ENCODE results near the gene TMEM95. TPM values are rescaled to one million over a fixed set of nuclear protein-coding genes. Genes with fewer than 3 reads are reported as not detected.

Gene TMEM95
- total RNA-seq, 1 donor from 2014 or later, result not detected

DNA sequence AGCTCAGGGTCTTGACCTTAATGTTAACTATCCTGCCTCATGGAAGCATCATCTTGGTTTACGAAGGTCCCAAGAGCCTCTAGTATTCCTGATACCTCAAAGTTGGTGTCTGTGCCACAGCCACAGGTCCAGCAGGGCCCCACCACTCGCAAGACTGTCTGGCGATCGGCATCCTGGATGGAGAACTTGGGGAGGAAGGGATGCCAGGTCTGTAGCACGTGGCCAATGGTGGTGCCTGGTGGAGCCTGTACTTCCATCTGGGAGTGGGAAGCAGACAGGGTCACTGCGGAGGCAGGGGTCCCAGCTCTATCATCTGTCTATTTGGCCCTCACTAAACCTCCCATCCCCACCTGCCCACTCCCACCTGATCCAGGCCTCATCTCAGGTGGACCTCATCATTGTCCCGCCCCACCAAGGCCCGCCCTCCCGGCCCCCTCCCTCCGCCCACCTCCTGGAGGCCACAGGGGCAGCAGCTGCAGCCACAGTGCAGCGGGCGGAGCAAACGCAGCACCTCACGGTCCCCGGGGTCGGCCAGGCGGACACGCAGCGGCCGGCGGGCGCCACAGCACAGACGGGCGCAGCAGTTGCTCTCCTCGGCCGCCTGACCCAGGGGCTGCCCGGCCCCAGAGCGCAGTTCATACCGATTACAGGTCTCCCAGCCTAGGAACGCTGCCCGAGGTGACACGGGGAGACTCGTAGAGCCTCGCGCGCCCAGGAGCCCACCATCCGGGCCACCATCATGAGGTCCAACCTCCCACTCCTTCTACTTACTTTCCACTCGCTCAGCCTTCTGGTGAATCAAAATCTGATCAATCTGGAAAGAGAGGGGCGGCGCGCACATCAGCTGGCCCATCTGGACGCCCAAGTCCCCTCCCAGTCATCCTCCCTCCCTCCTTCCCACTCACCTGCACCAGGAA, 38.0 kb downstream of the TMEM95 start:
- TF ChIP-seq, protein P1, sequence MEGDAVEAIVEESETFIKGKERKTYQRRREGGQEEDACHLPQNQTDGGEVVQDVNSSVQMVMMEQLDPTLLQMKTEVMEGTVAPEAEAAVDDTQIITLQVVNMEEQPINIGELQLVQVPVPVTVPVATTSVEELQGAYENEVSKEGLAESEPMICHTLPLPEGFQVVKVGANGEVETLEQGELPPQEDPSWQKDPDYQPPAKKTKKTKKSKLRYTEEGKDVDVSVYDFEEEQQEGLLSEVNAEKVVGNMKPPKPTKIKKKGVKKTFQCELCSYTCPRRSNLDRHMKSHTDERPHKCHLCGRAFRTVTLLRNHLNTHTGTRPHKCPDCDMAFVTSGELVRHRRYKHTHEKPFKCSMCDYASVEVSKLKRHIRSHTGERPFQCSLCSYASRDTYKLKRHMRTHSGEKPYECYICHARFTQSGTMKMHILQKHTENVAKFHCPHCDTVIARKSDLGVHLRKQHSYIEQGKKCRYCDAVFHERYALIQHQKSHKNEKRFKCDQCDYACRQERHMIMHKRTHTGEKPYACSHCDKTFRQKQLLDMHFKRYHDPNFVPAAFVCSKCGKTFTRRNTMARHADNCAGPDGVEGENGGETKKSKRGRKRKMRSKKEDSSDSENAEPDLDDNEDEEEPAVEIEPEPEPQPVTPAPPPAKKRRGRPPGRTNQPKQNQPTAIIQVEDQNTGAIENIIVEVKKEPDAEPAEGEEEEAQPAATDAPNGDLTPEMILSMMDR (IDR thresholded peaks at IDR 0.05; ENCODE audit: insufficient read depth, low read length, poor library complexity, severe bottlenecking), result no peak

DNA sequence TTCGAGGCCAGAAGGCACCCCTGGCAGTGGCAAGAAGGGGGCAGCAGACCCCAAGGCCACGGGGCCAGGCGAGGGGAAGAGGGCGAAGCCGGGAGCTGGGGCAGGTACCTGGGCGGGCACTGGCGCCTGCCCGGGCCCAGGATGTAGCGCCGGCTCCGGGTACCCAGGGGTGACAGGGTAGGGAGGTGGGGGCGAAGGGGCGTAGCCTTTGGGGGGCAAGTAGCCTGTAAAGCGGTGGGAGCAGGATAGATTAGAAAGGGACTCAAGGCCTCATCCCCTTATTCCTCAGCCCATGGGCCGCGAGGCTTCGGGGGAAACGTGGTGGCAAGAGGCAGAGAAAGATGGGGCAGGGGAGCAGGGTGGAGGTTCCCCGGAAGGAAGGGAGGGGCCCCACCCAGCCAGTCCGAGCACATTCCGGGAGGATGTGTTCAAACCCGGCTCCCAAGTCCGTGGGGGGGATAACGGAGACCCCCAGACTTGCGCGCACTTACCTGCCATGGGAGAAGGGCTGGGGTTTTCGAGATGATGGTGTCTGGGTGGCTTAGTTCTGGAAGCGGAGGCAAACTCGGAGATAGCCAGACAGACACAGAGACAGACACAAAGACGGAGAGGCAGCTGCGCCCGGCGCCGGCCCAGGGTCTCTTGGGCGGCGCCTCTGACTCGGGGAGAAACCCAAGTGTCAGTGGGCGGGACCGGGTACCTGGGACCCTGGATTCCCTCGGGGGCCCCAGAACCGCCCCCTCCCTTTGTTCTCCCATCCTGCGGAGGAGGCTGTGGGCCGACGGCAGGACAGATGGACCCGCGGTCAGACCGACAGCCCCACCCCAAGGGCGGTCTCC, 38.9 kb downstream of the TMEM95 start:
- Histone ChIP-seq H3K4me3 (ENCODE audit: low read depth, low read length) (peak overlapping the region; percentile 57), H3K27me3 (ENCODE audit: control insufficient read depth, insufficient read depth, low read length) (no peaks in the 10 kb centered on the region), H3K36me3 (ENCODE audit: control insufficient read depth, insufficient read depth, low read length) (peaks cover 1% of the 10 kb centered on the region)
- no peak for DNase-seq (ENCODE audit: low read depth)
- TF ChIP-seq, protein P1 (IDR thresholded peaks at IDR 0.05; ENCODE audit: insufficient read depth, low read length, poor library complexity, severe bottlenecking), result peak; percentile 36

More for the DNA sequence above, 38.0 kb downstream of the TMEM95 start:
- DNase-seq (ENCODE audit: low read depth), result no peak
- Histone ChIP-seq H3K36me3 (ENCODE audit: control insufficient read depth, insufficient read depth, low read length) (peaks cover 1% of the 10 kb centered on the region), H3K4me3 (ENCODE audit: low read depth, low read length) (peak overlapping the region; percentile 57), H3K27me3 (ENCODE audit: control insufficient read depth, insufficient read depth, low read length) (no peaks in the 10 kb centered on the region)

DNA sequence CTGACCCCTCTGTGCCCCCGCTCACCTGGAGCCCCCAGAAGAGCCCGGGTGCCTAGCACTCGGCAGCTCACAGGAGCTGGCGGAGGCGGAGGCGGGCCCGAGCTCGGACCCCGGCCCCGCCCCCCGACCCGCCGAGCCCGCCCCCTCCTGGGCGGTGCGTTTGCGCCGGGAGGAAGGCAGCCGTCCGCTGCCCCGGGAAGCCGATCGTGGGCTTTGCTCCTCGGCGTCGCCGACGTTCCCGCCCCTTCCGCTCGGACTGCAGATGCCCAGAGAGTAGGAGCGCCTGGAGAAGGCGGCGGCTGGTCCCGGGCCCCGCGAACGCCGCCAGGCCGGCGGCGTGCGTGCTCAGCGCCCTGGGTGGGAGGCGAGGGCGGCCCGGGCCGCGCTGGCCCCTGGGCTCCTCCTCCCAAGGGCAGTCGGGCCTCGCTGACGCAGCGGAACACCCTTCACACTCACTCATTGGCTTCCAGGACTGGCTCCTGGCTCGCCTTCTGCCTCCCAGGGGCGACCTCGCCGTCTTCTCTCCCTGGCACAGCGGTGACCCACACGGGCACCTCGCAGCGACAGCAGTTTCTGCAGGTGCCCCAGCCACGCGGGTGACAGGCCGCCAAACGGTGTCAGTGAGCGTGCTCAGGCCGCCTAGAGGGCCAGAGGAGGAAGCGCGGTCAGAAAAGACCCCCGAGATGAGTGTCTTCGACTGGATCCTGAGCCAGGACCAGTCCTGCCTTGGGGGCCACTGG, 39.7 kb downstream of the TMEM95 start, which contains the start of gene PLSCR3:
TSS of gene PLSCR3 (minus strand) at position 74 of the 740 bp plus-strand sequence. CDS start 415 bp downstream, outside the sequence.
- Histone ChIP-seq H3K27me3 (ENCODE audit: control insufficient read depth, insufficient read depth, low read length) (no peaks in the 10 kb centered on the region), H3K36me3 (ENCODE audit: control insufficient read depth, insufficient read depth, low read length) (peaks cover 1% of the 10 kb centered on the region), H3K4me3 (ENCODE audit: low read depth, low read length) (peak within 1 kb of the TSS; percentile 57)
- DNase-seq (ENCODE audit: low read depth), result peak; percentile 56
- TF ChIP-seq, protein P1 (IDR thresholded peaks at IDR 0.05; ENCODE audit: insufficient read depth, low read length, poor library complexity, severe bottlenecking), result peak; percentile 47

DNA sequence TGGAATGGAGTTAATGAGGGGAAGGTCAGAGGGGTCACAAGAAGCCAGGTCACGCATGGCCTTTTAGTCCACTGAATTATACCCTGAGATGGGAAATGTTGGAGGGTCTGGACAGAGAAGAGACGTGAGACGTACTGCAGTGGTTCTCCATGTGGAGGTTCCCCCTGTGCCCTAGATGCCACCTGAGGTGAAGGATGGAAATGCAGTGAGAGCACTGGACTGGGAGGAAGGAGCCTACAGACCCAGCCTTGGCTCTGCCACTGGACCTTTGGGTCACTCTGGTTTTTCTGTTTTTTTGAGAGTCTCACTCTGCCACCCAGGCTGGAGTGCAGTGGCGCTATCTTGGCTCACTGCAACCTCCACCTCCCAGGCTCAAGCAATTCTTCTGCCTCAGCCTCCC, 41.2 kb downstream of the TMEM95 start:
- Histone ChIP-seq H3K4me3 (ENCODE audit: low read depth, low read length) (no peak overlapping the region), H3K27me3 (ENCODE audit: control insufficient read depth, insufficient read depth, low read length) (no peaks in the 10 kb centered on the region), H3K36me3 (ENCODE audit: control insufficient read depth, insufficient read depth, low read length) (peaks cover 1% of the 10 kb centered on the region)
- no peak for DNase-seq (ENCODE audit: low read depth)
- TF ChIP-seq, protein P1 (IDR thresholded peaks at IDR 0.05; ENCODE audit: insufficient read depth, low read length, poor library complexity, severe bottlenecking), result no peak

DNA sequence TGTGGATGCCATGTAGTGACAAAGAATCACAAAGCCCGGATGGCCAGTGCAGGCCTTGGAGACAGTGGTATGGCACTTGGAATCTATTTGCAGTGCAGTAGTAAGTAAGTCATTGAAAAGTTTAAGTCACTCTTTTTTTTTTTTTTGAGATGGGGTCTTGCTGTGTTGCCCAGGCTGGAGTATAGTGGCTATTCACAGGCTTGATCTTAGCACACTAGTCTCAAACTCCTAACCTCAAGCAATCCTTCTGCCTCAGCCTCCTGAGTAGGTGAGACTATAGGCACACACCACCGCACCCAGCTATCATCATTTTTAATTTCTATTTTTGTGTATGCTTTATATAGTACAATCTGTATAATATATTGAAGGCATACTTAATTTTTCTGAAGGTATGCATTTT, 43.7 kb downstream of the TMEM95 start:
- TF ChIP-seq, protein P1 (IDR thresholded peaks at IDR 0.05; ENCODE audit: insufficient read depth, low read length, poor library complexity, severe bottlenecking), result no peak
- no peaks in the 10 kb centered on the region for H3K36me3 ChIP-seq (ENCODE audit: control insufficient read depth, insufficient read depth, low read length)
- DNase-seq (ENCODE audit: low read depth), result no peak
- no peaks in the 10 kb centered on the region for H3K27me3 ChIP-seq (ENCODE audit: control insufficient read depth, insufficient read depth, low read length)
- no peak overlapping the region for H3K4me3 ChIP-seq (ENCODE audit: low read depth, low read length)

Measured in kidney epithelial cell (primary cell).